Umbilical cord (tissue), 2 donors: ENCODE results near the gene DUSP1. TPM values are rescaled to one million over a fixed set of nuclear protein-coding genes. Genes with fewer than 3 reads are reported as not detected.

Experiments used
- DNase-seq: peaks from one replicate; pipeline ENCODE4 v3.0.0-alpha.2; 2015; ENCODE audit warnings: low spot score
- total RNA-seq: library from RNA; depleted of rRNA; stranded (reverse); fragments of >200 nt; gene quantifications from one replicate; pipeline ENCODE4 v1.2.3, GENCODE V29; 2014; ENCODE audit warnings: low replicate concordance; ENCODE audit not compliant: insufficient read depth

DUSP1 gene
- total RNA-seq, 1 donor from 2014 or later = 624 TPM

DNA sequence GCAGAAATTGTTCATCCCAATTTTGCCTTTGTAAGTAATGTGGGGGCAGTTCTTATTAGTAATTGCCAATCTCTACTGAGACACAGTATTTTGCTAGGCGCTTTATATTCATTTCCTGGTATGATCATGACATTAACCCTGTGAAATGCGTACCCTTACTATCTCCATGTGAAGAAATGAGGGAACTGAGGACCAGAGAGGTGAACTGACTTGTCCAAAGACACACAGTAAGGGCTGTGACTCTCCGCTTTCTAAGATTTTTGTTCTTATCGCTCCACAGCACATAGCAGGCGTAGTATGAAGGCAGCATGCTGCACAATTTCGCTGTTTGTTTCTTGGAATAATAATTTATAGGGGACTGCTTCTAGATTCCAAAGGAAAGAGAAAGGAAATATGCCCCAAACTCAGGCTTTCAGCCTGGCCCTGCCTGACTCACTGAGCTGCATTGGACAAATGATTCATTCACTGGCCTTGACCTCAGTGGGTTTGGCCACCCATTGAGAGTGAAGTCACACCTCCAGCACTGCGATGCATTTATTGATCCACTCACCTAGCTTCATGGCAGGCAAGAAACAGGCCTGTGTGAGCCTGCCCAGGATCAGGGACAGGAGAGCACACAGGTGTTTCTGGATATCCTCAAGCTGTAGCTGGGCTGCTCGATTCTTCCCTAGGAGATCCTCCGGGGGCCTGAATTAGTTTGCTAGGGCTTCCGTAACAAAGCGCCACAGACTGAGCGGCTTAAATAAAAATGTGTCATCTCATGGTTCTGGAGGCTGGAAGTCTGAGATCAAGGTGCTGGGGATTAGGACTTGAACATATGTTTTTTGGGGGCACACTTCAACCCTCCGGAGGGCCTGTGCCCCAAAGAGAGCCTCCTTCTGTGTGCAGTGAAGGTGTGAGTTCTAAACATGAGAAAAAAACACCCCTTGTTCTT lies 7.2 kb upstream of the DUSP1 start:
- DNase-seq = peak; percentile 38

DNA sequence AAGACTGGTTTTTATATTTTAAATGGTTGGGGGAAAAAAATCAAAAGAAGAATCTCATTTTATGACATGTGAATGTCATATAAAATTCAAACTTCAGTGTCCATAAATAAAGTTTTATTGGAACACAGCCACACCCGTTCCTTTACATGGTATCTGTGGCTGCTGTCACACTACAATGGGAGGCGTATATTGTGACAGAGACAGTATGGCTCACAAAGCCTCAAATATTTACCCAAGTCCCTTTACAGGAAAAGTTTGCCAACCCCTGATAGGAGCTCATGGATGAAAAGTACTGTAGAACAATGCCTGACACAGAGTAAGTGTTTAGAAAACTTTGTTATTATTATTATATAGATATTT lies 5.2 kb upstream of the DUSP1 start:
- no peak for DNase-seq

DNA sequence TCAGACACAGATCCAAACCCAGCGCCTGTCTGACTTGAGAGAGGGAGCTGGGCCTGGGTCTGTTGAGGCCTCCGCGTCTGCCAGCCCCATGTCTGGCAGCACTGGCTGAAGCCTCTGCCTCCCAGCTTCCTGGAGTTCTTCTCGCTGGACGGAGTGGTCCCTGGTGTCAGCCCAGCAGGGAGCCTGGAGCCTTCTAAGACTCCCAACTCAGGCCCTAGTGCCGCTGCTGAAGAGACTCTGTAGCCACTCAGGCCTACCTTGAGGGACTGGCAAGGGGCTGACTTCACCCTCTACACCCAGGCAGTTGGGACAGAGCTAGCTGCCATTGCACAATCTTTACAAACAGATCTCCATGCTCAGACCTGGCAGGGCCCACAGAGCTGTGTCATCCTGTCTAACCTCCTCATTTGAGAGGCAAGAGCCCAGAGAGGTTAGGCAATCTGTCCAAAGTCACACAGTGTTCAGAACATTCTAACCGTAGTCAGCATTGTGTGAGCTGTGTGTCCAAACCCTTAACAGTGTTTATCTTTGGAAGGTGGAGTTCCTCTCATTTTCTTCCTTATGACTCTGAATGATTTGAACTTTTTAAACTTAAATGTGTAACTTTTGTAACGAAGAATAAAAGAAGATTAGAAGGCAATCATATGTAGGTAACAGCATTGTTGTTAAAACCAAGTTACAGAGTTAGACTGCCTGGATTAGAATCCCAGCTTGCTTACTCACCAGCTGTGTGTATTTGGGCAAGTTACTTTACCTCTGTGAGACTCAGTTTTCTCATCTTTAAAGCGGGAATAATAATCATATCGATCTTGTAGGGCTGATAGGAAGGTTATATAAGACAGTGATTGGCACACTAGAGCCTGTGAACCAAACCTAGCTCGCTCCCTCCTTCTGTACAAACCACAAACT lies 4.6 kb upstream of the DUSP1 start:
- DNase-seq = peak; percentile 33

DNA sequence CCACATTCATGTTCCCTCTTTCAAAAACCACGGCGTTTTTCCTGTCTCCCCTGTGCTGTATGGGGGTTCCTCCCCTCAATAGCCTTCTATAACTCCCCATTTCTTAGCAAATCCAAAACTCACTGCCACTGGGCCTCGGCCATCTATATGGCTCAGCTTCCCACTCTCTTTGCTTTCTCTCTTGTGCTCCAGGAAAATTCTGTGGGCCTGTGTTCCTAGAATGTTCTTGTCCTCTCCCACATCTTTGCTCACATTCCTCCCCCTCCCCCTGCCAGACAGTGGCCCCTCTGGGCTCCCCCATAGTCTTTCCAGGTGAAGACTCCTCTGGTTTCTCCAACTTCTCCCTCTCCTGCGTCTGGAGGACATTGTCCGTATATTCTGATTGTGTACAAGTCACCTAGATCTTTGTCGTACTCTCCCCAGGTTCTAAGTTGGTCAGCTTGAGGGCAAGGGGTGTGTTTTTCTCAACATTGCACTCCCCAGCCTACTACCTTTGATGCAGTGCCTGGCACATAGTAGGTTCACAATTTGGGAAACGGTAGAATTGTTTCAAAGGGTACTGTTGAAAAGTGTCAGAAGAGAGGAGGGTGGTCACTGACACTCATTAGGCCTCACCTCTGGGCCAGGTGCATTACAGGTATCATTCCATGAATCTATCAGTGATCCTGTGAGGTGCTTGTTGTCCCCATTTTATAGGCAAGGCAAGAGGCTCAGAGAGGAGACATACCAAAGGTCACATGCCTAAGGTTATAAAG lies 3.7 kb upstream of the DUSP1 start:
- no peak for DNase-seq

DNA sequence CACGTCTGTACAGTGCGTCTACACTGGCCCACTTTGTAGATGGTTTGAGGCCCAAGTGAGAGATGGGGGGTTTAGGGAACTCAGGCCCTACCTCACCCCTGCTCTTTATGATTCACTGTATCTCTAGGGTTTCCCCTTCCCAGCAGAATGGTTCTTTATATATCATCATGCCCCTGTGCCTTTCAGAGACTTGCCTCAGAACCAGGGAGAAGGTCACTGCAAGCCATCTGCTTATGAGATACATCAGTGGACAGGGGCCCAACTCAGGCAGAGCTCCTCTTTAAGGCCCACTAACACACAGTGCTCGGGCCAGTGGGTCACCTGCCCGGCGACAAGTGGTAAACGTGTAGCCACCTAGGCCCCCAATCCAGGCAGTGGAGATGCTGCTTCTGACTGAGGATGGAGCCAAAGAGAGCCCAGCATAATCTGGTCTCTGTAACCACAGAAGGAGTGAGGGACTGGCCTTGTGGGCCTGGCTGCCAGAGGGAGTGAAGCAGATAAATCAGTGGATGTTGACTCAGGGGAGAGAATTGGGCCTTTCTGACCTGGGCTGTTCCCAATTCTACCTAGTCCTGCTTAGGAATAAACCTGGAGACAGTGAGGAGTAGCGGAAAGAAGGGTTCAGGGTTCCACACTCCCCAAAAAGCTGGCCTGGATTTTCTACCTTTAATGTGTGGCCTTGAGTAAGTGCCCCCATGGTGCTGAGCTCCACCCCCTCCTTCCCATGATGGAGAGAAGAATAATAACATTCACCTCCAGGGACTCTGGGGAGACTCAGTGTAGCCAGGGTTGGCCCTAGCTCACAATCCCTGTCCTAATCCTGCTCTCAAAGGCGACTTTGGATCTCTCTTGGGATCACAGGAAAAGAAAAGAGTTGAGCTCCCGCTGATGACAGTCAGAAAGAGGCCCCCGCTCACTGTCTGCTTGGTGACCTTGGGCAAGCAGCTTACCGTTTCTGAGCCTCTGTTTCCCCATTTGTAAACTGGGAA lies 2.8 kb upstream of the DUSP1 start:
- peak; percentile 32 for DNase-seq

DNA sequence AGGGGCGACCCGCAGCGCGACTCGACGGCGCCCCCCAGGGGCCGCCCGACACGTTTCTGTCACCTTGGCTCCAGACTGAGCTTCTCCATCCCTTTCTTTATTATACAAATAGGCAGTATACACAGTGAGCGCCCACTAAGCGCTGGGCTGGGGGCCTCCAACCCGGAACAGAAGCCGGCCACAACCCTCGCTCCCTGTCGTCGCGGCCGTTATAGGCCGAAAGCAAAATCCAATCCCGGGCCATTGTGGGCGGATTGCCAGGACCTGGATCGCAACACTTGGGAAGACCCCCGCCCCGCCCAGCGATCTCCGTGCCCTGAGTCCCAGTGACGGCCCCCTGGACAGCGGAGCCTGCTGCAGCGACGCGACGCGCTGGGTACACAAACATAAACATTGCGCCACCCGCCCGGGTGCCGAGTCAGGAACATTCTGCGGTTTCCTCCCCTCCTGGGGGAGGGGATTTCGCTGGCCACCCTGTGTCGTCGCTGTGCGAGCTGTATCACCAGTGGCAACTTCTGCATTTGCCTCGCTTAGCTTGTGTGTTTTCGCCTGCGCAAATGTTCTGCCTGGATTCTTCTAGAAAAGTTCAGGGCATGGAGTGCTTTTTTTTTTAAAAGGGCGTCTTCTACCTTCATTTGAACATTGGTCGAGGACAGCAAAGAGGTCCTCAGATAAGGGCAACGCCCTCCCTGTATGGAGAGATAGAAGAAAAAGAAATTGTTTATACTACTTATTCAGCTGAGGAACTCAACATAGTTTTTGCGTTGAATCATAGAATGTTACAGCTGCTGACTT lies 1.3 kb upstream of the DUSP1 start:
- DNase-seq = peak; percentile 88

DNA sequence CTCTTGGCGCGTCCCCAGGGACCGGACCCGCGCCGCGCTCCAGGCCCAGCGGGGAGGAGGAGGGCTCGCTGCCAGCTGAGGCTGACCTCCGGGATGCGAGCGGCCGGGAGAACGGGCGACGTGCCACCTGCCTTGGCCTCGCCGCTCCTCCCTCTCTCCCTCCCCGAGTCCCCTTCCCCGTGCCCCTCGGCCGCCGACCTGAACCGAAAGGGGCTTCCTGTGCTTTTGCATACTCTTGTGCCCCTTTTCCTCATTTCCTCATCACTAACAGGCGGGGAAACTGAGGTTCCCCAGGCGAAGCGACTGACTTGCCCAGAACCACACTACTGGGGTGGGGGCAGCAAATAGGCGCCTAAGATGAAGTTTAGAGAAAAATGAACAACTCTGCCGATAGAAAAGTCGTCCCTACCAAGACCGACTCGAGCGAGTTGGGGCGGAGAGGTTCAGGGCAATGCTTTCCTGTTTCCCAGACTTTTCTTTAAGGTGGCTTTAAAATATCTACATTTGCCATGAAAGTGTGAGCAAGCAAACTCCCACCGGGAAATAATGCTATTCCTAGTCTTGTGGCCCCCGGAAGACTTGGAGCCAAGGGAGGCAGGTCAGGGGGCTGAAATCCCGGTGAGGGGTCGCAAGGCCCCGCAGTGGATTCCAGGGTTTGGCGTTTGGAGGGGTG lies 580 bp upstream of the DUSP1 start:
- DNase-seq = peak; percentile 60

DNA sequence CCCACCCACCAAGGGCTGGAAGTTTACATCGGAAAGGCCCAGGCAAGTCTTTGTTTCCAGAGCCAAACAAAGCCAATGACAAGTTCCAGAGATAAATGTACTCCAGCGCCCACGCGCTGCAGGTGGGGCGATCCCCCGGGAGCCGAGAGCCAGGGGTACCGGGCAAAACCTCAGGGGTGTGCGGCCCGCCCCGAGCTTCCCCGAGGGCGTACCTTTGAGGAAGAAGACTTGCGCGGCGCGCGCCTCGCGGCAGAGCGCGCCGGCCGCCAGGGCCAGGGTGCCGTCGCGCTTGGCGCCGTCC lies 671 bp downstream of the DUSP1 start:
- no peak for DNase-seq

DNA sequence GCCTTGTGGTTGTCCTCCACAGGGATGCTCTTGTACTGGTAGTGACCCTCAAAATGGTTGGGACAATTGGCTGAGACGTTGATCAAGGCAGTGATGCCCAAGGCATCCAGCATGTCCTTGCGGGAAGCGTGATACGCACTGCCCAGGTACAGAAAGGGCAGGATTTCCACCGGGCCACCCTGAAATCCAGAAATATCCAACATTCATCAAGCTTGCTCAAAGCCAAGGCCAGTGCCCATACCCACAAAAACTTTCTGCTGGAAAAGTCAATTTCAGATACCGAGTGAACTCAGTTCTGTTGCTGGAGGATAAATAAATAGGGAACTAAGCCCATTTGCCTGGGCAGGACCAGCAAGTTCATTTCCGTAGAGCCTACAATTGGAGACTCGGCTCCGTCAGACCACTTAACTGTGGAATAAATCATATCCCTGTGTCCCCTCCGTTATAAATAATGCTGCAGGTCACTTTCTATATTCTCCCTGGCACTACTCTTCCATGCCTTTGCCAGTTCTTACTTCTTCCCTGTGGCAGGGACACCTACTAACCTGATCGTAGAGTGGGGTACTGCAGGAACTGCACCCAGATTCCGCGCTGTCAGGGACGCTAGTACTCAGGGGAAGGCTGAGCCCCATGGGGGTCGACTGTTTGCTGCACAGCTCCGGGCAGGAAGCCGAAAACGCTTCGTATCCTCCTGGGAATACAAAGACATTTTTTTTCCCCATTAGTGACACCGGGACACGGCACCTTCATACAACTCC lies 1.2 kb downstream of the DUSP1 start:
- peak; percentile 43 for DNase-seq

DNA sequence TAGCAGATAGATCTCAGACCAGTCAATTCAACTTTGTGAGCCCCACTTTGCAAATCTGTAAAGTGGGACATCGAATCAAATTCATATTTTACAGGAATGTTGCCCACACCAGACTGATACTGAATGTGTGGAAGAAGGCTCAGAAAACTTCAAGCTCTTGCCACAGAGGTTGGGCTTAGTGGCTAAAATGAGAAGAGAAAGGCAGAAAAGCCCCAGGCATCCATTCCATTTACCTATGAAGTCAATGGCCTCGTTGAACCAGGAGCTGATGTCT lies 1.7 kb downstream of the DUSP1 start:
- DNase-seq = no peak

DNA sequence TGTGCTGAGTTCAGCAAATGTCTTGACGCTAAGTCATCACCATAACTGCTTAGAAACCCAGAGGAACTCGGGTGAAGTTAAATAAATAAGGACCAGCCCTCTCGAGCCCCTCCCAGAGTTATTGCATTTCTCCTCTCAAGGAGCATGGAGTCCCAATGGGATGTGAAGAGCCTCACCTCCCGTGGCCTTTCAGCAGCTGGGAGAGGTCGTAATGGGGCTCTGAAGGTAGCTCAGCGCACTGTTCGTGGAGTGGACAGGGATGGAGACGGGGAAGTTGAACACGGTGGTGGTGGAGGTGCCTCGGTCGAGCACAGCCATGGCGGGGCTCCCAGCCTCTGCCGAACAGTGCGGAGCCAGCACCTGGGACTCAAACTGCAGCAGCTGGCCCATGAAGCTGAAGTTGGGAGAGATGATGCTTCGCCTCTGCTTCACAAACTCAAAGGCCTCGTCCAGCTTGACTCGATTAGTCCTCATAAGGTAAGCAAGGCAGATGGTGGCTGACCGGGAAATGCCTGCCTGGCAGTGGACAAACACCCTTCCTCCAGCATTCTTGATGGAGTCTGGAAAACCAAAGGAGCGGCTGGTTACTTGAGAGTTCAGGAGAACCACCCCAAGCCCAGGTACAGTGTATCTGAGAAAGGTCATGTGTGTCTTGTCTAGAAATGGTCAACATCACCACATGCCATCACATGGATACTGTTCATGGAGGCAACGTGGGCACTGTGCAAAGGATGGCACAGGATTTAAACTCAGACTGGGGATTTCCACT lies 2.2 kb downstream of the DUSP1 start:
- DNase-seq = peak; percentile 43

DNA sequence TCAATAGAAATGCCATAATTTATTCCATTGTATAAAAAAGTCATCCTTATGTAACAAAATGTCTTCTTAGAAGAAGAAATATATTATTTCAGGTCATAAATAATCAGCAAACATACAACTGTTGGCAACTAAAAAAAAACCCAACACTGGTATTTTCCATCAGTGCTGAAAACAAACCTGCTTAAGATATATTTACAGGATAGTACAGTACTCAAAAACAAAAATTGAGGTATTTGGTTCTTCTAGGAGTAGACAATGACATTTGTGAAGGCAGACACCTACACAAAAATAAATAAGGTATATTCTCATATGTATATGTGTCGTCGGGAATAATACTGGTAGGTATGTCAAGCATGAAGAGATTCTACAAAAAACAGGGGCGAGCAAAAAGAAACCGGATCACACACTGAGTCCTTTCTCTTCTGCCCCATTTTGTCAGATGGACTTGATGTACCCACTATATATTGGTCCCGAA lies 2.9 kb downstream of the DUSP1 start:
- no peak for DNase-seq

DNA sequence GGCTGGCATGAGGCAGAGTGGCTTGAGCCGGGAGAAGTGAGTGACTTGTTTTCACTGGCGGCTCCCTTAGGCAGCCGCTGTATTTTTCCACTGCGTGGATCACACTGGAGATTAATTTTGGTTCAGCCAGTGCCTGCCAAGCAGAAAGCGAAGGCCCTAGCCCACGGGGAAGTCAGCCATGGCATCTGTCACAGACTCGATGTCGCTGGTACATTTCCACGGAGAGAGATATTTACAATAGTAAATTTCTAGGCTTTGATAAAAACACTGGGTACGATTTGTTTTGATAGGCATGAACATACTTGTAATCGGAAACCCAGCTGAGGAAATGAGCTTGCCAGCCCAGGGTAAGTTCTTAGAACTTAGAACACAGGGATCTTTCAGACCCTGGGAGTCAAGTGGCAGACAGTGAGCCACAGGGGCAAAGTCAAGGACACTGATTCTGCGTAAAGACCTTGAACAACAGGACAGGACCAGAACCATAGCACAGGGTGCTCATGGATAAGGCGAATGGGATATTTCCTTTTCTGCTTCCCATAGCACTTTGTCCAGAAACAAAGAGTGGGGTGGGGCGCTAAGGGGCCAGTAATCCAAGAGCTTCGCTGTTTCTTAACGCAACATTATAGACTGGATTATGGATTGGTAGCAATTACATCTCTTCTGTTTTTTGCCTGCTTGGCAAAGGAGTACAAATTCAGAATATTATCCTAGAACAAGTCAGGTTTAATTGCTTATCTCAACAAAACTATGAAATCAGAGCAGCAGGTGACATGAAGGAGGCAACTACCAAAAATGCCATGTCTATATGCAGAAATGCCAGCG lies 4.5 kb downstream of the DUSP1 start:
- peak; percentile 62 for DNase-seq

DNA sequence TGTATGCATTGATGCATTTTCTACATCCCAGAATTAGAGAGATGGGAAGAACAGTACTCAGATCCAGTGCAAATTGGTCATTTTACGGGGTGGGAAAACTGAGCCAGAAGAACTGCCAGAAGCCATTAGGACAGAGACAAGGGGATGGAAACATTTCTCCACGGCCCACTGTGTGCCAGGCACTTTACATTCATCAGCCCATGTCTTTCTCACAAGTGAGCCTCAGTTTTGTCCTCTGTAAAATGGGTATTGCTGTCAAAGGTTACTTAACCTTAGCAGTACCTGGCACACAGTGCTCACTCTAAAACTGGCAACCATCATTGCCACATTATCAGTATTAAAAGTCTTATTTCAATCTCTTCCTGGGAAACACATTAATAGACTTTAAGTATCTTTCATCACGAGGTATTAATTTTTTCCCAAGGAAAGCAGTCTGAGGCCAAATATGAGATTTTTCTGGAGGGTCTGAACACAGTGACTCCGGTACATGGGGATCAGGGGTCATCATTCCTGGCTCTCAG lies 5.2 kb downstream of the DUSP1 start:
- no peak for DNase-seq

DNA sequence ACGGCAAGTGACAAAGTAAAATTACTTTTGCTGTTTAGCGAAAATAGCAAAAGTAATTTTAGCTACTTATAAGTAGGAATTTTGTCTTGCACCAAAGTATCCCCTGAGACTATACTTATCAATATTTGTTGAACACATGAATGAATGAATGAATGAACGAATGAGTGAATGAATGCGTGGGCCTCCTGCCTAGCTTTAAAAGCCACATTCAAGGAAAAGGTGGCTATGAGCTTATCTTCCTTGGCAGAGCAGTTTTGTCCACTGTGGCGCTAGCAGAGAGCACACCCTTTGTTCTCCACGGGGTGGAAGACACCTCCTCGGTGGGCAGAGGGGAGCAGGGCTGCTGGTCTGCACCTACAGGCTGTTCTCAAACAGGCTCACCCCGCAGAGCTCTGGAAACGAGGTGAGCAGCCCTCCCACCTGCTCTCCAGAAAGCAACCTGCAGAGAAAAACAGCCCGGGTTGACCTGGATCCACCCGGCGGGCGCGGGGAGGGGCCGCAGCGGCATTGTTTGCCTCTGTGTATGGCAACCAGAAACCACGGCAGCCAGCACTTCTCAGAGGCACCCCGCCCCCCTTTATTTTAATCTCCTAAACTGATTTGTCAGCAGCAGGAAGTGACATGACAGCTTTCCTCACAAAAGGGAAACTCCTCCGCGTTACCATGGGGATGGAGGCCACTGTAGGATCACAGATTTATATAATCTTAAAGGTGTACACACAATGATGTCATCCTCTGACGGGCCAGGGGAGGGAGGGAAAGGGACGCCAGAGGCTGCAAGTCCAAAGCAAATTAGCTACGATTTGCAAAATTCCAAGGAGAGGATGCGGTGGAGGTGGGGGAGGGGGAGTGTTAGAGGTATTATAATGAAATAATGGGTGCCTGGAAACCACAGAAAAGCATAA lies 5.9 kb downstream of the DUSP1 start:
- peak; percentile 99 for DNase-seq

DNA sequence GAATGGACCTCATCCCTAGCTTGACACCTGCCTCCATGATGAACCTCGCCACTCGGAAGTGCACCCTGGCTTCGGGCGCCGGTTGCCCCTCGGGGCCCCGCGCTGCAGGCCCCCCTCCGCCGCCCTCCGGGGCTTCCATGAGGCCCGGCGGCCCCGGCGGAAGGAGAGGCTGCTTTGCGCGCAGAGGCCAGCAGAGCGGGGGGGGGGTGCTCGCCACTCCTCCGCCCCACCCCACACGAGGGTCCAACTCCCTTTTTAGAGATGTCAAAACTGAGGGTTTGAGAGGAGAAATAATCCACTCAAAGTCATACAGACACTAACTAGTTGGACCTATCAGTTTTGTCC lies 7.9 kb downstream of the DUSP1 start:
- DNase-seq = no peak
